Uterus (tissue), 4 donors: Measurements from ENCODE around the gene LPO. TPM values are rescaled to one million over a fixed set of nuclear protein-coding genes. Genes with fewer than 3 reads are reported as not detected.

ENCODE experiments used
- DNase-seq, 2 donors: peaks; one replicate each; pipeline ENCODE4 v3.0.0-alpha.2; 2019 to 2020
- H3K27ac ChIP-seq, 2 donors: fragments of 200-600 bp; sonication (generic); 1 replicate in 1 of 2; 2 replicates in 1 of 2; pipeline ENCODE4 v1.5.1; 2016 to 2018
- H3K27me3 ChIP-seq, 2 donors: fragments of 200-600 bp; sonication (generic); one replicate each; pipeline ENCODE4 v1.5.1; 2018 to 2019; ENCODE audit warnings: control low read depth in 1 of 2
- H3K36me3 ChIP-seq, 2 donors: fragments of 200-600 bp; sonication (generic); one replicate each; pipeline ENCODE4 v1.5.1; 2019; ENCODE audit warnings: control low read depth in 1 of 2
- H3K4me1 ChIP-seq, 2 donors: fragments of 200-600 bp; sonication (generic); one replicate each; pipeline ENCODE4 v1.5.1; 2018 to 2019; ENCODE audit warnings: control low read depth in 1 of 2
- H3K4me3 ChIP-seq, 2 donors: fragments of 200-600 bp; sonication (generic); 1 replicate in 1 of 2; 2 replicates in 1 of 2; pipeline ENCODE4 v1.5.1; 2018 to 2019; ENCODE audit warnings: mild to moderate bottlenecking in 1 of 2
- H3K9me3 ChIP-seq, 2 donors: fragments of 200-600 bp; sonication (generic); one replicate each; pipeline ENCODE4 v1.5.1; 2019; ENCODE audit warnings: control low read depth in 1 of 2
- CTCF ChIP-seq, 4 experiments: fragments of 200-600 bp in 2 of 4; fragments of 450-650 bp in 2 of 4; sonication (generic) in 2 of 4; IDR thresholded peaks; one replicate each; pipeline ENCODE4 v1.5.1; 2016 to 2019; ENCODE audit warnings: antibody characterized with exemption in 4 of 4, mild to moderate bottlenecking in 2 of 4, moderate library complexity in 1 of 4
- POLR2A ChIP-seq, 2 donors: fragments of 450-650 bp; IDR thresholded peaks; one replicate each; pipeline ENCODE4 v1.6.1; 2016; ENCODE audit warnings: antibody characterized with exemption in 2 of 2, mild to moderate bottlenecking in 1 of 2, moderate library complexity in 1 of 2
- intact Hi-C: fragments of 100-400 bp; cut with DNase I; formaldehyde crosslinking; loops from one replicate; pipeline ENCODE4 v1.15.1; 2023; ENCODE audit warnings: low total_unique reads
- total RNA-seq, 4 donors: library from RNA; depleted of rRNA in 3 of 4; stranded (reverse); fragments of >200 nt in 3 of 4; gene quantifications; one replicate each; pipeline versions ENCODE4 v1.1.0 to v1.2.4, GENCODE V29; 2014 to 2023
- donor health status: DM: yes; HTN: yes; CAD: no.

Gene LPO
- total RNA-seq, 4 donors from 2014 or later: not detected

GRCh38 chr17:58242171-58242784, 3.9 kb downstream of the LPO start:
- intact Hi-C loops: no loop called here
- H3K36me3 ChIP-seq: no peaks in the 10 kb centered on the region

GRCh38 chr17:58244963-58245362, 6.6 kb downstream of the LPO start:
- Histone ChIP-seq H3K4me1 (peaks cover 0 to 5% of the 10 kb centered on the region in 2 donors), H3K4me3 (no peak overlapping the region), H3K9me3 (no peaks in the 10 kb centered on the region), H3K27me3 (no peaks in the 10 kb centered on the region), H3K27ac (no peak overlapping the region), H3K36me3 (no peaks in the 10 kb centered on the region)
- no peak for DNase-seq
- no peak for TF ChIP-seq POLR2A (IDR thresholded peaks at IDR 0.05)
- no peak for TF ChIP-seq CTCF (IDR thresholded peaks at IDR 0.05)
- intact Hi-C loops: no loop called here

More at GRCh38 chr17:58242171-58242784, 3.9 kb downstream of the LPO start:
- H3K4me3 ChIP-seq: no peak overlapping the region
- no peak overlapping the region for H3K27ac ChIP-seq
- H3K27me3 ChIP-seq: no peaks in the 10 kb centered on the region
- no peaks in the 10 kb centered on the region for H3K4me1 ChIP-seq
- H3K9me3 ChIP-seq: no peaks in the 10 kb centered on the region
- TF ChIP-seq CTCF (IDR thresholded peaks at IDR 0.05): no peak
- no peak for TF ChIP-seq POLR2A (IDR thresholded peaks at IDR 0.05)
- no peak for DNase-seq

- intact Hi-C loops: no loop called here
- Histone ChIP-seq H3K4me3 (no peak overlapping the region), H3K9me3 (no peaks in the 10 kb centered on the region), H3K27ac (no peak overlapping the region), H3K4me1 (peaks cover 0 to 5% of the 10 kb centered on the region in 2 donors), H3K27me3 (no peaks in the 10 kb centered on the region), H3K36me3 (no peaks in the 10 kb centered on the region)
- DNase-seq: no peak
- TF ChIP-seq POLR2A (IDR thresholded peaks at IDR 0.05) (no peak), CTCF (IDR thresholded peaks at IDR 0.05) (no peak)
These were observed 7.2 kb downstream of the LPO start for GRCh38 chr17:58245428-58246103.

- H3K27ac ChIP-seq: no peak overlapping the region
- H3K9me3 ChIP-seq: no peaks in the 10 kb centered on the region
- intact Hi-C loops: no loop called here
- peaks cover 0 to 5% of the 10 kb centered on the region in 2 donors for H3K4me1 ChIP-seq
- no peaks in the 10 kb centered on the region for H3K27me3 ChIP-seq
- TF ChIP-seq POLR2A (IDR thresholded peaks at IDR 0.05) (no peak), CTCF (IDR thresholded peaks at IDR 0.05) (no peak)
- DNase-seq: no peak
- H3K4me3 ChIP-seq: no peak overlapping the region
- H3K36me3 ChIP-seq: no peaks in the 10 kb centered on the region
These were observed 7.8 kb downstream of the LPO start for GRCh38 chr17:58246104-58246740.

- no peak for DNase-seq
- Histone ChIP-seq H3K36me3 (no peaks in the 10 kb centered on the region), H3K27ac (no peak overlapping the region), H3K4me1 (peaks cover 0 to 5% of the 10 kb centered on the region in 2 donors), H3K27me3 (no peaks in the 10 kb centered on the region), H3K9me3 (no peaks in the 10 kb centered on the region), H3K4me3 (no peak overlapping the region)
- TF ChIP-seq POLR2A (IDR thresholded peaks at IDR 0.05) (no peak), CTCF (IDR thresholded peaks at IDR 0.05) (no peak)
- intact Hi-C loops: no loop called here
These were observed 8.4 kb downstream of the LPO start for GRCh38 chr17:58246781-58247180.
